Left ventricle myocardium inferior (tissue), 1 donor: ENCODE measurements around the gene GATA5. TPM values are rescaled to one million over a fixed set of nuclear protein-coding genes. Genes with fewer than 3 reads are reported as not detected.

Experiments used
- DNase-seq: peaks from one replicate; pipeline ENCODE4 v3.0.0-alpha.2; 2020
- H3K27ac ChIP-seq: fragments of 200-600 bp; replicated peaks from 2 replicates; pipeline ENCODE4 v1.8.0; 2021
- H3K27me3 ChIP-seq: fragments of 200-600 bp; 2 replicates; pipeline ENCODE4 v1.8.0; 2021; ENCODE audit warnings: low read depth
- H3K36me3 ChIP-seq: fragments of 200-600 bp; 2 replicates; pipeline ENCODE4 v1.8.0; 2021
- H3K4me1 ChIP-seq: fragments of 200-600 bp; 2 replicates; pipeline ENCODE4 v1.8.0; 2021
- H3K4me3 ChIP-seq: fragments of 200-600 bp; 2 replicates; pipeline ENCODE4 v1.8.0; 2021; ENCODE audit warnings: mild to moderate bottlenecking, moderate library complexity
- H3K9me3 ChIP-seq: fragments of 200-600 bp; replicated peaks from 2 replicates; pipeline ENCODE4 v1.8.0; 2021
- intact Hi-C: fragments of 100-400 bp; cut with micrococcal nuclease; formaldehyde crosslinking; loops from one replicate; pipeline ENCODE4 v1.11.0; 2022
- total RNA-seq: library from RNA; stranded (reverse); fragmentation: NEBNext Ultra II Directional; extraction: Animal tissue kit (Norgen Biotek cat#: 25700); gene quantifications from one replicate; pipeline ENCODE4 v1.2.1, GENCODE V29; 2021
- TF ChIP-seq, protein P1 (sequence below): fragments of 200-600 bp; IDR thresholded peaks from 2 replicates; pipeline ENCODE4 v1.8.0; 2021; ENCODE audit warnings: antibody characterized with exemption, mild to moderate bottlenecking, borderline replicate concordance
- donor health status: DM: no; HTN: yes; CAD: no; lungs with severe emphysema.

Gene GATA5
- total RNA-seq, 1 donor from 2014 or later = 0.69 TPM

- no peaks in the 10 kb centered on the region for H3K36me3 ChIP-seq
- no peak for DNase-seq
- peaks cover 75% of the 10 kb centered on the region for H3K27me3 ChIP-seq
- no peaks in the 10 kb centered on the region for H3K9me3 ChIP-seq
- H3K27ac ChIP-seq = no peak overlapping the region
- peaks cover 27% of the 10 kb centered on the region for H3K4me1 ChIP-seq
- TF ChIP-seq, protein P1, sequence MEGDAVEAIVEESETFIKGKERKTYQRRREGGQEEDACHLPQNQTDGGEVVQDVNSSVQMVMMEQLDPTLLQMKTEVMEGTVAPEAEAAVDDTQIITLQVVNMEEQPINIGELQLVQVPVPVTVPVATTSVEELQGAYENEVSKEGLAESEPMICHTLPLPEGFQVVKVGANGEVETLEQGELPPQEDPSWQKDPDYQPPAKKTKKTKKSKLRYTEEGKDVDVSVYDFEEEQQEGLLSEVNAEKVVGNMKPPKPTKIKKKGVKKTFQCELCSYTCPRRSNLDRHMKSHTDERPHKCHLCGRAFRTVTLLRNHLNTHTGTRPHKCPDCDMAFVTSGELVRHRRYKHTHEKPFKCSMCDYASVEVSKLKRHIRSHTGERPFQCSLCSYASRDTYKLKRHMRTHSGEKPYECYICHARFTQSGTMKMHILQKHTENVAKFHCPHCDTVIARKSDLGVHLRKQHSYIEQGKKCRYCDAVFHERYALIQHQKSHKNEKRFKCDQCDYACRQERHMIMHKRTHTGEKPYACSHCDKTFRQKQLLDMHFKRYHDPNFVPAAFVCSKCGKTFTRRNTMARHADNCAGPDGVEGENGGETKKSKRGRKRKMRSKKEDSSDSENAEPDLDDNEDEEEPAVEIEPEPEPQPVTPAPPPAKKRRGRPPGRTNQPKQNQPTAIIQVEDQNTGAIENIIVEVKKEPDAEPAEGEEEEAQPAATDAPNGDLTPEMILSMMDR = no peak
- intact Hi-C loops = no loop called here
- no peak overlapping the region for H3K4me3 ChIP-seq
Observed at GRCh38 chr20:62515826-62516225, 40.0 kb upstream of the GATA5 start.

GRCh38 chr20:62515280-62515679 lies 39.5 kb upstream of the GATA5 start:
- peaks cover 75% of the 10 kb centered on the region for H3K27me3 ChIP-seq
- TF ChIP-seq, protein P1 = no peak
- H3K36me3 ChIP-seq = no peaks in the 10 kb centered on the region
- H3K27ac ChIP-seq = no peak overlapping the region
- peaks cover 27% of the 10 kb centered on the region for H3K4me1 ChIP-seq
- H3K9me3 ChIP-seq = no peaks in the 10 kb centered on the region
- no peak overlapping the region for H3K4me3 ChIP-seq
- intact Hi-C loops = no loop called here
- no peak for DNase-seq

DNA sequence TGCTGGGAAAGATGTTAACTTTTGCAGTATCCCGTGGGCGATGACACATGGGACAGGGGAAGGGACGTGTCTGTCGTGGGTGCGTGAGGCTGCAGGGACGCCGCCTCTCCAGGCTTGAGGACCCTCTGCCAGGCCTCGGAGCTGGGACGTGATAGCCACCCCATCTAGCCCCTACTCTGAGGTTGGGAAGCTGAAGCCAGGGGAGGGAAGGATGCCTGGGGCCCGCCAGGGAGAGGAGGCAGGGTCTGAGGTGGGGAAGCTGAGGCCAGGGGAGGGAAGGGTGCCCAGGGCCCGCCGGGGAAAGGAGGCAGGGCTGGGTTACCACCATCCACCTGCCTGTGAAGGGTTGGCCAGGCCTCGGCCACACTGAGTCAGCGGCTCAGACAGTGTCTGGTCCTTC lies 38.2 kb upstream of the GATA5 start:
- Histone ChIP-seq H3K36me3 (no peaks in the 10 kb centered on the region), H3K27ac (no peak overlapping the region), H3K4me3 (no peak overlapping the region), H3K27me3 (peaks cover 69% of the 10 kb centered on the region), H3K4me1 (peaks cover 27% of the 10 kb centered on the region), H3K9me3 (no peaks in the 10 kb centered on the region)
- intact Hi-C loops = no loop called here
- DNase-seq = no peak
- TF ChIP-seq, protein P1 = no peak

GRCh38 chr20:62511915-62512610 lies 36.3 kb upstream of the GATA5 start:
- Histone ChIP-seq H3K27me3 (peaks cover 54% of the 10 kb centered on the region), H3K36me3 (no peaks in the 10 kb centered on the region), H3K9me3 (no peaks in the 10 kb centered on the region), H3K4me3 (no peak overlapping the region), H3K4me1 (peaks cover 27% of the 10 kb centered on the region), H3K27ac (peak overlapping the region; percentile 75)
- intact Hi-C loops = no loop called here
- TF ChIP-seq, protein P1 = peak; percentile 28
- DNase-seq = no peak

DNA sequence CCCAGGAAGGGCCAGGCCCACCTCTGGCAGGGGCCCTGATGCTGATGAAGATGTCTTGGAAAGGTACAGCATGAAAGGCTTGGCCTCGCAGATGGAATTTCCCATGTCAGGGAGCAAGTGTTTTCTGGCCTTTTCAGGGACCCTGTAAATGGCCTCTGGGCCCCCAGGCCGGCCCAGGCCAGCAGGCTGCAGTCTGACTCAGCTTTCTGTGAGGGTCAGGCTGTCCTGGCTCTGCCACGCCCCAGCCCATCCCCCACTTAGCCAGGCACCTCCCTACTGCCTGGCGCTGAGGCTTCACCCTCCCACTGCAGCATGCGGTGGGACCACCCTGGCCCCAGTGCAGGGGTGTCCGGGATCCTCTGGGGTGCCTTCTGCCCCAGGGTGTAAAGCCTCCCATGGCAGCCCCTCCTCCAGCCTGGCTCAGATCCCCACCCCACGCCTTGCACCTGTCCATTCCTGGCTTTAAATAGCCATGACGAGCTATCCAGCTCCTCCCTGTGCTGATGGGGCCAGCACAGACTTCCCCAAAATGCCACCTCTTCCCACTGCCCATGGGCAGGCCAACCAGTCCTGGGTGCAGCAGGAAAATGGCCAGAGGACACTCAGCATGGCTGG lies 35.6 kb upstream of the GATA5 start:
- TF ChIP-seq, protein P1 = no peak
- Histone ChIP-seq H3K36me3 (no peaks in the 10 kb centered on the region), H3K9me3 (no peaks in the 10 kb centered on the region), H3K4me1 (peaks cover 25% of the 10 kb centered on the region), H3K27me3 (peaks cover 47% of the 10 kb centered on the region), H3K4me3 (no peak overlapping the region), H3K27ac (peak overlapping the region; percentile 75)
- no peak for DNase-seq
- intact Hi-C loops = no loop called here
